ENCODE data around the gene TCF3. TPM values are rescaled to one million over a fixed set of nuclear protein-coding genes. Genes with fewer than 3 reads are reported as not detected.

Gene TCF3
- total RNA-seq, 1 experiment from 2014 or later = 304 TPM

- Histone ChIP-seq H3K23ac (ENCODE audit: insufficient read length, low read depth, low read length) (no peak overlapping the region), H2AK5ac (ENCODE audit: insufficient read length, low read length) (no peak overlapping the region), H2BK12ac (ENCODE audit: insufficient read length, low read depth, low read length) (no peak overlapping the region), H3K79me2 (ENCODE audit: insufficient read depth, low read length) (no peaks in the 10 kb centered on the region), H4K8ac (replicated peaks; ENCODE audit: insufficient read length, low read depth, low read length) (no peak overlapping the region), H2BK15ac (ENCODE audit: low read depth, low read length) (no peak overlapping the region), H4K91ac (ENCODE audit: insufficient read length, low read depth, low read length) (no peak overlapping the region), H3K23me2 (ENCODE audit: insufficient read length, low read depth, low read length, poor library complexity, severe bottlenecking) (no peaks in the 10 kb centered on the region), H3K4ac (ENCODE audit: low read depth, low read length) (no peak overlapping the region), H3K4me1 (ENCODE audit: insufficient read depth, low read length) (no peaks in the 10 kb centered on the region), H3K9me3 (ENCODE audit: control insufficient read depth, low read depth, low read length) (no peaks in the 10 kb centered on the region), H4K20me1 (ENCODE audit: control insufficient read depth, insufficient read depth, insufficient read length) (no peaks in the 10 kb centered on the region), H3K9ac (ENCODE audit: extremely low read depth, insufficient read length, low read length) (no peak overlapping the region), H3K14ac (ENCODE audit: insufficient read depth, low read length) (no peak overlapping the region), H2BK5ac (ENCODE audit: insufficient read length, low read length) (no peak overlapping the region), H2BK120ac (ENCODE audit: low read depth, low read length, poor library complexity, severe bottlenecking) (no peak overlapping the region), H3K4me2 (ENCODE audit: insufficient read depth, insufficient read length, low read length) (no peak overlapping the region), H3K27me3 (ENCODE audit: insufficient read depth, low read length) (no peaks in the 10 kb centered on the region), H3K56ac (ENCODE audit: insufficient read length, low read depth, low read length) (no peak overlapping the region), H3K79me1 (ENCODE audit: insufficient read depth, low read depth, low read length, poor library complexity, severe bottlenecking) (no peaks in the 10 kb centered on the region), H3K18ac (ENCODE audit: insufficient read length, low read depth, low read length) (no peak overlapping the region), H3T11ph (ENCODE audit: low read length) (no peak overlapping the region), H2AFZ (ENCODE audit: low read length) (no peak overlapping the region), H3K27ac (ENCODE audit: insufficient read length, low read depth, low read length) (no peak overlapping the region), H2BK20ac (ENCODE audit: low read depth, low read length, poor library complexity, severe bottlenecking) (no peak overlapping the region), H4K5ac (ENCODE audit: insufficient read length, low read depth, low read length) (no peak overlapping the region)
- WGBS (ENCODE audit: extremely low coverage, insufficient read length, low lambda C conversion rate) = no CpG with 5 or more reads among the region's 32 CpGs
- no peak overlapping the region for H3K4me3 Mint-ChIP-seq
- no peak overlapping the region; a peak in 1 of 7 replicates for H3K27ac Mint-ChIP-seq
- TF ChIP-seq, protein P1, sequence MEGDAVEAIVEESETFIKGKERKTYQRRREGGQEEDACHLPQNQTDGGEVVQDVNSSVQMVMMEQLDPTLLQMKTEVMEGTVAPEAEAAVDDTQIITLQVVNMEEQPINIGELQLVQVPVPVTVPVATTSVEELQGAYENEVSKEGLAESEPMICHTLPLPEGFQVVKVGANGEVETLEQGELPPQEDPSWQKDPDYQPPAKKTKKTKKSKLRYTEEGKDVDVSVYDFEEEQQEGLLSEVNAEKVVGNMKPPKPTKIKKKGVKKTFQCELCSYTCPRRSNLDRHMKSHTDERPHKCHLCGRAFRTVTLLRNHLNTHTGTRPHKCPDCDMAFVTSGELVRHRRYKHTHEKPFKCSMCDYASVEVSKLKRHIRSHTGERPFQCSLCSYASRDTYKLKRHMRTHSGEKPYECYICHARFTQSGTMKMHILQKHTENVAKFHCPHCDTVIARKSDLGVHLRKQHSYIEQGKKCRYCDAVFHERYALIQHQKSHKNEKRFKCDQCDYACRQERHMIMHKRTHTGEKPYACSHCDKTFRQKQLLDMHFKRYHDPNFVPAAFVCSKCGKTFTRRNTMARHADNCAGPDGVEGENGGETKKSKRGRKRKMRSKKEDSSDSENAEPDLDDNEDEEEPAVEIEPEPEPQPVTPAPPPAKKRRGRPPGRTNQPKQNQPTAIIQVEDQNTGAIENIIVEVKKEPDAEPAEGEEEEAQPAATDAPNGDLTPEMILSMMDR (conservative IDR thresholded peaks at IDR 0.05) = no peak
- no peaks in the 10 kb centered on the region for H3K9me3 Mint-ChIP-seq
- DNase-seq = no peak
- no peaks in the 10 kb centered on the region for H3K27me3 Mint-ChIP-seq (ENCODE audit: low read depth)
- peaks cover 51 to 87% (median 83%) of the 10 kb centered on the region in 3 experiments; a peak in 6 of 7 replicates for H3K36me3 Mint-ChIP-seq (ENCODE audit: insufficient read depth in 1 of 3, low read depth in 3 of 3)
- H3K4me1 Mint-ChIP-seq = peaks cover 0 to 11% of the 10 kb centered on the region in 2 experiments; a peak in 3 of 4 replicates
Observed at GRCh38 chr19:1613808-1614570, 38.4 kb downstream of the TCF3 start.

All from H9 (cell line).